Bronchial epithelial cell (primary cell): ENCODE data around the gene KDM4B. TPM values are rescaled to one million over a fixed set of nuclear protein-coding genes. Genes with fewer than 3 reads are reported as not detected.
"Not testable (repeated sequence)": the region's sequence is repeated elsewhere in the genome, so short reads cannot be mapped to it uniquely, and the experiment has no call there.

Source experiments
- DNase-seq: peaks from one replicate; pipeline ENCODE4 v3.0.0-alpha.2; 2010; ENCODE audit warnings: low read depth
- FAIRE-seq: peaks from 2 replicates; lab custom pipeline; 2011; peaks lifted over from hg19 to GRCh38; lab: Jason Lieb, UNC
- H3K27me3 ChIP-seq: 2 replicates; pipeline ENCODE4 v1.5.1; 2011; ENCODE audit warnings: low read length; ENCODE audit not compliant: control insufficient read depth, insufficient read depth
- H3K36me3 ChIP-seq: 2 replicates; pipeline ENCODE4 v1.5.1; 2011; ENCODE audit warnings: low read length; ENCODE audit not compliant: control insufficient read depth, insufficient read depth
- H3K4me3 ChIP-seq: 2 replicates; pipeline ENCODE4 v1.5.1; 2011; ENCODE audit warnings: mild to moderate bottlenecking, low read depth, low read length, control low read depth
- CTCF ChIP-seq: IDR thresholded peaks from 2 replicates; pipeline ENCODE4 v1.5.1; 2011; ENCODE audit warnings: mild to moderate bottlenecking, moderate library complexity, low read length, control low read depth, inconsistent platforms; ENCODE audit not compliant: insufficient read depth, severe bottlenecking
- total RNA-seq: library from RNA; depleted of rRNA; stranded (reverse); fragments of >200 nt; gene quantifications from 2 replicates; pipeline ENCODE4 v1.2.1, GENCODE V29; 2014

KDM4B gene
- total RNA-seq, 1 donor from 2014 or later, result 12.6 TPM

GRCh38 chr19:5191091-5191490 is 222.2 kb downstream of the KDM4B start:
- Histone ChIP-seq H3K36me3 (no peaks in the 10 kb centered on the region), H3K4me3 (no peak overlapping the region), H3K27me3 (no peaks in the 10 kb centered on the region)
- no peak for FAIRE-seq
- no peak for TF ChIP-seq CTCF
- DNase-seq, result no peak

DNA sequence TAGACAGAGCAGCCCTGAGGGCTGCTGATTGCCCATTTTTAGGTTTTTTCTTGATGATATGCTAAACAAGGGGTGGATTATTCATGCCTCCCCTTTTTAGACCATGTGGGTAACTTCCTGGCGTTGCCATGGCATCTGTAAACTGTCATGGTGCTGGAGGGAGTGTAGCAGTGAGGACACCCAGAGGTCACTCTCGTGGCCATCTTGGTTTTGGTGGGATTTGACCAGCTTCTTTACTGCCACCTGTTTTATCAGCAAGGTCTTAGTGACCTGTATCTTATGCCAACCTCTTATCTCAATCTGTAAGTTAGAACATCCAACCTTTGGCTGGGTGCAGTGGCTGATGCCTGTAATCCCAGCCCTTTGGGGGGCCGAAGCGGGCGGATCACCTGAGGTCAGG is 223.7 kb downstream of the KDM4B start:
- no peak for TF ChIP-seq CTCF
- DNase-seq (no peak), FAIRE-seq (no peak)

DNA sequence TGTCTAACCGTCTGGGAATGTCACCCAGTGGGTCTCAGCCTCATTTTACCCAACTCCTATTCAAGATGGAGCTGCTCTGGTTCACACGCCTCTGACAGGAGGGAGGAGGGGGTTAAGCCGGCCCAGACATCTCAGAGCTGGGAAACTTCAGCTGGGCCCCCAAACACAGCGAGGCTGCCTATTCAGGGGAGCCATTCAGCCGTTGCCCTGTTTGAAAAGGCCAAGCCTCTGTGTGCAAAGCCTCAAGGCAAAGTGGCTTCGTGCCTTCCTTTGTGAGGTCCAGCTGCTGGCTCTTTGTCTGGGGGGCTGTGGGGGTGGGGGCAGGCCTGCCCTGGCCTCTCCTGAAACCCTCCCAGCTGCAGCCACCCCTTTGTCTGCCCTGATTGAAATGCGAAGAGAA is 224.3 kb downstream of the KDM4B start:
- TF ChIP-seq CTCF, result no peak

More for the DNA sequence above, 223.7 kb downstream of the KDM4B start:
- Histone ChIP-seq H3K4me3 (no peak overlapping the region), H3K27me3 (no peaks in the 10 kb centered on the region), H3K36me3 (no peaks in the 10 kb centered on the region)

DNA sequence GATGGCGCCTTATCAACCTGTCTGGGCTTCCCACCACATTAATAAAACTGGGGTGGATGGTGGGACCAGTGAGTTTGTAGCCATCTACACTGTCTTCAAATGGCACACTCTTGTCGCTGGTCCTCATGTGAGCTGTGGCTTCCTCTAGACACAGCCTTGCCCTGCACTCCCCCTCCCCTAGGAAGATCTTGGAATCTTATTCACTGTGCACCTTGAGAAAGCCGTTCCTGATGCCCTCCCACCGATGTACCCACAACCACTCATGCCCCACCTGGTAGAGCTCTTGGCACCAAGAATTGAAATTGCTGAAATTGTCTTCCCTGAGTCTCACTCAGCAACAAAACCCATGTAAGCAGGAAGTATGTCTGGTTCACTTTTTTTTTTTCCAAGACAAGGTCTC is 225.7 kb downstream of the KDM4B start:
- no peak for TF ChIP-seq CTCF
- no peaks in the 10 kb centered on the region for H3K36me3 ChIP-seq
- no peaks in the 10 kb centered on the region for H3K27me3 ChIP-seq
- FAIRE-seq (peak; percentile 7), DNase-seq (no peak)
- H3K4me3 ChIP-seq, result no peak overlapping the region

More for the DNA sequence above, 224.3 kb downstream of the KDM4B start:
- Histone ChIP-seq H3K27me3 (no peaks in the 10 kb centered on the region), H3K36me3 (no peaks in the 10 kb centered on the region), H3K4me3 (no peak overlapping the region)
- FAIRE-seq (no peak), DNase-seq (no peak)

DNA sequence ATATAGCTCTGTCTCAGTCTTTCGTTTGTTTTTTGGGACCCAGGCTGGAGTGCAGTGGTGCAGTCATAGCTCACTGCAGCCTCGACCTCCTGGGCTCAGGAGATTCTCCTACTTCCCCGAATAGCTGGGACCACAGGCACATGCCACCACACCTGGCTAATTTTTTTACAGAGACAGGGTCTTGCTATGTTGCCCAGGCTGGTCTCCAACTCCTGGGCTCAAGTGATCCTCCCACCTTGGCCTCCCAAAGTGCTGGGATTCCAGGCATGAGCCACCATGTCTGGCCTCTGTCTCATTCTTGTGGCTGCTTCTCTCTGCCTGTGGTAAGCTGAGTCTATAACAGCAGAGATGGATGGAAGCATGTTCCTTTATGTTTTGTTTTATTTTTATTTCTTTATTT is 226.7 kb downstream of the KDM4B start:
- DNase-seq, H3K27me3 ChIP-seq, H3K4me3 ChIP-seq, H3K36me3 ChIP-seq, FAIRE-seq: not testable (repeated sequence)

DNA sequence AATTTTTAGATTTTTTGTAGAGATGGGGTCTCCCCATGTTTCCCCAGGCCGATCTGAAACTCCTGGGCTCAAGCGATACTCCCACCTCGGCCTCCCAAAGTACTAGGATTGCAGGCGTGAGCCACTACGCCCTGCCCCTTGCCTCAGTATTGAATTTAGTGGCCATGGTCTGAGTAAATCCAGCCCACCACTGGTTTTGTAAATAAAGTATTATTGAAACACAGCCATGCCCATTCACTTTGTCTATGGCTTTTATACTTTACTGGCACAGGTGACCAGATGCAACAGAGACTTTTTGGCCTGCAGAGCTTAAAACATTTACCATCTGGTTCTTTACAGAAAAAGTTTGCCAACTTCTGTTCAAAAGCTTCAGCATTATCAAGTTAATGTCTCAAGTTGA is 227.9 kb downstream of the KDM4B start:
- H3K36me3 ChIP-seq, result no peaks in the 10 kb centered on the region
- no peaks in the 10 kb centered on the region for H3K27me3 ChIP-seq
- DNase-seq, result no peak
- no peak overlapping the region for H3K4me3 ChIP-seq
- no peak for FAIRE-seq
- TF ChIP-seq CTCF, result no peak
